ENCODE data around the gene OTOG. TPM values are rescaled to one million over a fixed set of nuclear protein-coding genes. Genes with fewer than 3 reads are reported as not detected.

The OTOG gene
- total and polyA plus RNA-seq, 2 of the 8 experiments (the other 6 are each of a cell fraction or from before 2014, with no cell fraction given) = 0.41 to 1.5 TPM

DNA sequence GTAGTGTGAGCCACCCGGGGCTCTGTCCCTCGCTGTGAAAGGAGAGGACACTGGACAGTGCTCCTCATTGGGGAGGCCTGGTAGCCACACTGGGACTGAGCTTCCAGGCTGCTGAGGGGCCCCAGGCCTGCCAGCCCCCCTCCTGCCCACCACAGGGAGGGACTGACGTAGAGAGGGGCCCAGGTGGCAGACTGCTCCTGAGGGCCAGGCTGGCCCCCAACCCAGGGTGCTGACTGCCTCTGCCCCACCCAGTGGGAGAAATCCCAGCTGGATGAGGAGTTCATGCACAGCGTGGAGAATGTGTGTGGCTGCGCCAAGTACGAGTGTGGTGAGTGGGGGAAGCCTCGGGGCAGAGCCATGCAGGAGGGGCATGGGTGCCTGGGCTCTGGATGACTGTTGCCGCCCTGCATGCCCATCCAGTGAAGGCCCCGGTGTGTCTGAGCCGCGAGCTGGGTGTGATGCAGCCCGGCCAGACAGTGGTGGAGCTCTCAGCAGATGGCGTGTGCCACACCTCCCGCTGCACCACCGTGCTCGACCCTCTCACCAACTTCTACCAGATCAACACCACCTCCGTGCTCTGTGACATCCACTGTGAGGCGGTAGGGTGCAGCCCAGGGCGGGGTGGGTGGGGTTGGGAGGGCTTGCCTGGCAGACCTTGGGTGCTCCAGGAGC, 93.6 kb downstream of the OTOG start:
- POLR2A ChIA-PET (ENCODE audit: partially characterized antibody) = no interaction called here

More for the DNA sequence above, 93.6 kb downstream of the OTOG start:
- Histone ChIP-seq H4K20me1 (replicated peaks in 1 of 2; ENCODE audit: control insufficient read depth in 1 of 2, insufficient read depth in 2 of 2, low read length in 2 of 2) (peaks cover 0 to 6% of the 10 kb centered on the region in 2 experiments), H4K5ac (ENCODE audit: insufficient read length, low read depth, low read length) (no peak overlapping the region), H4K8ac (ENCODE audit: extremely low read depth, insufficient read depth, low read length) (no peak overlapping the region), H3K27me3 (replicated peaks in 1 of 4; ENCODE audit: control insufficient read depth in 3 of 4, extremely low read depth in 1 of 4, insufficient read depth in 3 of 4, low read length in 3 of 4) (no peaks in the 10 kb centered on the region), H3K4ac (replicated peaks; ENCODE audit: insufficient read length, low read depth, low read length) (no peak overlapping the region), H3K9me3 (ENCODE audit: insufficient read depth in 2 of 2, low read depth in 1 of 2, low read length in 1 of 2) (no peaks in the 10 kb centered on the region), H2BK15ac (ENCODE audit: low read length) (no peak overlapping the region), H2AK5ac (ENCODE audit: low read depth, low read length) (no peak overlapping the region), H3K14ac (ENCODE audit: insufficient read length) (no peak overlapping the region), H2BK20ac (ENCODE audit: low read length) (no peak overlapping the region), H3K9ac (replicated peaks in 1 of 4; ENCODE audit: extremely low read depth in 1 of 4, low read depth in 3 of 4, low read length in 3 of 4) (no peak overlapping the region), H2BK5ac (ENCODE audit: low read depth, low read length) (no peak overlapping the region), H3K4me2 (ENCODE audit: insufficient read depth in 1 of 2, low read depth in 2 of 2, low read length in 2 of 2) (no peak overlapping the region), H3K23ac (ENCODE audit: insufficient read length) (no peak overlapping the region), H3K56ac (replicated peaks; ENCODE audit: insufficient read length, low read depth, low read length) (no peak overlapping the region), H2BK12ac (ENCODE audit: low read depth, low read length) (no peak overlapping the region), H2AFZ (ENCODE audit: low read length) (no peak overlapping the region), H3K23me2 (ENCODE audit: low read depth, low read length) (peaks cover 3% of the 10 kb centered on the region; the same call in 1 of the 2 replicates), H3K4me1 (replicated peaks in 1 of 4; ENCODE audit: control insufficient read depth in 3 of 4, insufficient read depth in 4 of 4, low read length in 3 of 4) (no peaks in the 10 kb centered on the region), H3K79me1 (ENCODE audit: low read depth, low read length) (no peaks in the 10 kb centered on the region), H3K36me3 (ENCODE audit: control insufficient read depth in 2 of 4, insufficient read depth in 4 of 4, low read length in 3 of 4) (no peaks in the 10 kb centered on the region), H3K27ac (ENCODE audit: low read depth, low read length) (no peak overlapping the region), H4K91ac (replicated peaks; ENCODE audit: insufficient read length, low read length) (no peak overlapping the region), H2BK120ac (replicated peaks; ENCODE audit: low read depth, low read length) (no peak overlapping the region), H3K18ac (ENCODE audit: extremely low read depth, low read length) (no peak overlapping the region), H3K4me3 (ENCODE audit: extremely low read depth in 1 of 4, insufficient read depth in 2 of 4, low read depth in 3 of 4, low read length in 4 of 4) (no peak overlapping the region), H3K79me2 (ENCODE audit: control insufficient read depth in 1 of 2, insufficient read depth in 2 of 2, low read length in 2 of 2) (no peaks in the 10 kb centered on the region)
- TF ChIP-seq TAF1 (IDR thresholded peaks at IDR 0.05; ENCODE audit: low read depth, low read length) = no peak
- DNase-seq (ENCODE audit: low read depth in 1 of 2, low spot score in 2 of 2) (no peak), FAIRE-seq (no peak)
- 93% methylated on average over 17 of the region's 19 CpGs; no CpG with 5 or more reads in 1 of the 2 experiments for WGBS, 2 experiments (ENCODE audit: extremely low coverage in 1 of 2, insufficient coverage in 1 of 2, insufficient read length in 1 of 2, insufficient replicate concordance in 2 of 2, low coverage in 1 of 2, low lambda C conversion rate in 2 of 2, missing lambda C conversion rate in 1 of 2)
- CTCF ChIA-PET (ENCODE audit: partially characterized antibody) = interaction anchor here (0.6 to 1.7 kb wide), 6 partner anchors 10 to 120 kb away, joined by 3 to 9 read pairs (median 4); no protein-coding TSS in a partner anchor
